GM21619 (cell line): ENCODE data around the gene ZP2.
"Not testable (repeated sequence)": the region's sequence is repeated elsewhere in the genome, so short reads cannot be mapped to it uniquely, and the experiment has no call there.

Source experiments
- ATAC-seq: cut with Tn5 transposase; IDR thresholded peaks from one replicate; pipeline ENCODE4 v1.9.1; 2021; ENCODE audit not compliant: unreplicated experiment

ZP2 gene

DNA sequence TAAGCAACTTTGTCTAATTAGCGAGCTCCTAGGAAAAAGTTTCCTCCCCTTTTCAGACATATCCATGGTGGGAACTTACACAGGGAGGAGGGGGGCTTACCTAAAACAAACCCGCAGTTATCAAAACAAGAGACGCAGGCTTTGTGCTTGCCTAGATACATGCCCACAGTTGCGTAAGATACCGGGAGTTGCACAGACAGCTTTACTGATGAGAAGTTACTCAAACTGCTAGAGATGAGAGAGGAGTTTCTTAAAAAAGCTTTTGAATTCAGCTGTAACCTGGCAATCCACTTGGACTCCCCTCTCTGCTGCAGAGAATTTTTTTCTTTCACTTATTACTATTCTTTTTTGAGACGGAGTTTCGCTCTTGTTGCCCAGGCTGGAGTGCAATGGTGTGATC is 6.8 kb upstream of the ZP2 start:
- ATAC-seq: no peak

DNA sequence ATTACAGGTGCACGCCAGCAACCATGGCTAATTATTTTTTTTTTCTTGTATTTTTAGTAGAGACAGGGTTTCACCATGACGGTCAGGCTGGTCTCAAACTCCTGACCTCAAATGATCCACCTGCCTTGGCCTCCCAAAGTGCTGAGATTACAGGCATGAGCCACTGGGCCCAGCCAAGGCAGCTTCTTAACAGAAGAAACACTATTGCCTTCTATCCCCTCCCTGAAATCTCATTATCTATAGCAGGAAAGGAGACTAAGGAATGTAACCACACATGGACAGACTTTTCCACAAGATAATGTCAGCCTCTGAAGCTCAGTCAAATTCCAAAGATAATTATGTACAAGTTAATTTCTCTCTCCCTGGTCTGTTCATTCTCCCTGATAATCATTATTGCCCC is 5.7 kb upstream of the ZP2 start:
- ATAC-seq: no peak

DNA sequence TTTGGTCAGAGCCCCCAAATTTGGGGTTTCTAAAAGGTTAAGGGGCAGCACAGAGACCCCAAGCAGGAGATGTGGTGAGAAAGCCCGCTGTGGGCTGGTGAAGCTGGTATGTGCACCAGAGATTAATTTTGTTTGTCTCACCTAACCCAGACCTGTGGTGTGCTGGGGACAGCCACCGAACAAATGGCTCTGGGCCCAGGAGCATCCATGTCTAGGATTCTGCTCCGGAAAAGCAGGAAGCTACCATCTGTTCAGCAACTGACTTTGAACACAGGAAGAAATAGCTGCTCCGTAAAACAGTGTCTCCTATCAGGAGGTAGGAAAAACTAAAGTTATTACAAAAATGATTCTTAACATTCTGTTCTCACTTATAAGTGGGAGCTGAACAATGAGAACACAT is 2.7 kb upstream of the ZP2 start:
- no peak for ATAC-seq

DNA sequence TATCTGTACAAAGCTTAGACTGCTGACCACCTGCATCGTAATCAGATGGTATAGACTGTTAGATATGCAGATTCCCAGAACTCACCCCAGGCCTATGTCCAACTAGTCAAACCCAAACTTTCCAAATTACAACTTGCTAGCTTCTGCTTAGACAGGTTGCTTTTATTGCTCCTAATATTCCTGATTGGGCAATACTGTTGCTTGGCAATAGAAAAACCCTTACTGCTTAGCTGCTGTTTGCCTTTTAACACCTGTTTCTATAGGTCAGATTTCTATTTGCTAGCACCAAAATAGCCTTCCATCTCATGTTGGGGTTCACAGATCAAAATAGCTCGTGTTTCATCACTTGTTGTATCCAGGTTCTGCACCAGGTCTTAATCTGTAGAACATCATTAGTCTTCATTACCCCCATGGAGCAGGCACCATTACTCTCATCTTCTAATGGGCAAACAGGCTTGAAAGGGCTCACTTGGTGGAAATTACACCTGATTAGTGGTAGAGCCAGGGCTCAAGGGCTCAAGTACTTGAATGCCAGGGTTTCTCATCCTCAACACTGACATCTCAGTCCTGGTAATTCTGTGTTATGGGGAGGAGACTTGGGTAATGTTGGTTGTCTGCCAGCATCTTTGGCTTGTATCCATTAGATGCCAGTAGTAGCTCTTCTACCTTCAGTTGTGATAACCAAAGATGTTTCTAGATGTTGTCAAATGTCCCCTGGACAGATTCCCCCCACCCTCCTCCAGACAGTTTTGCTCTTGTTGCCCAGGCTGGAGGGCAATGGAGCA is 2.7 kb downstream of the ZP2 start:
- no peak for ATAC-seq

DNA sequence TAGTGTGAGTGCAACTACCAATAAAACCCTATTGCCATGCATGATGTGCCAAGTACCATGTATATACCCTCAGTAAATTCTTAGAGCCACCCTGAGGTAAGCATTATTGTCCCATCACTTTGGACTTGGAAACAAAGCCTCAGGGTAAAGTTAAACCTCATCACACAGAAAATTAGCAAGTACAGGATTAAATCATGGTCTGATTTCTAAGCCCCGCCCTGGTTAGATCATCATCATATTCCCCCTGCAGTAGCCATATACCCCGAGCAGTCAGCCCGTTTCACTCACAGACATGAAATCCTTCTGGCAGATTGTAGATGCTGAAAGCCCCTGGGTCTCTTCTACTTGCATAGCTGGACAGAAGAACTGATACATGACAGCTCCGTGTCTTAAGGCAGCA is 4.8 kb downstream of the ZP2 start:
- no peak for ATAC-seq

DNA sequence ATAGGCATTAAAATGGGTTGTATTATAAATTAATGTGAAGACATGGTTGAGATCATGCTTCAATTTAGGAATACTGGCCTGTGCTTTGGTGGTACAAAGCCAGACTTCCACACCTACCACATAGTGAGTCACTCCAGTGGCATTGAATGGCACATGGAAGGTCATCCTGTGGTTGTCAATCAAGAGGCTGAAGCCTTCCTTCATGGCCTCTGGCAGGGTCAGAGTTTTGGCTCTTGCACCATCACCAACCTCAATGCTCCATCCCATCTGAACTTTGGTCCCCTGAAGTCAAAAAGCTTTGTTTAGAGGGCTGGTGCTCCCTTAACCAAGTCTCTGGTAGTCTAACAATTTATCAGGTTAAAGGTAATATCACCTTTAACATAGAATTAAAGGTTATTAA is 6.1 kb downstream of the ZP2 start:
- no peak for ATAC-seq

DNA sequence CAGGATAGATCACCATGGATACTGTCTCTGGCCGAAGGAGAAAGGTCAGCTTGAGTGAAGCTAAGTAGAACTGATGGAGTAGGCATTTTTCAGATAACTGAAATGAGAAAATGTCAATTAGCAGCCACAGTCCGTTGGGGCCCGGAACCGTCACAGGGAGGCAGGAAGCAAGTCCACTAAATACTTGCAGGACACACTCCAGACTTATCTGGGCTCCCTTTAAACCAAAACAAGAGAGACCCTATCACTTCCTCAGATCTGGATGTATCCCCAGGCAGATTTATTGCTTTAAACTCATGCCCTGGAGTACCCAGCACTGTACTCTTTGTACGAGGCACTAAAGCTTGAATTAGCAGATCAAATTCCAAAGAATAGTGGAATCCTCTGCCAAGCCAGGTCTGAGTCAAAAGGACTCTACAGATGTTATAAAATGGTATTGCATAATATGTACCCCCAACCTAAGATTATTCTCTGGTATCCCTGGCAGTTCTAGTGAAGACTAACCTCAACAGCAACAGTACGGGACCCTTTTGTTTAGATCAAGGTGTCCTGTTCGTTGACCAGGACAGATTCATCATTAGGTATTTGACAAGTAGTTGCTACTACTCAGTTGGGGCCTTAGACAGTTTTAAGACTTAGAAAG is 8.1 kb downstream of the ZP2 start:
- ATAC-seq: no peak

DNA sequence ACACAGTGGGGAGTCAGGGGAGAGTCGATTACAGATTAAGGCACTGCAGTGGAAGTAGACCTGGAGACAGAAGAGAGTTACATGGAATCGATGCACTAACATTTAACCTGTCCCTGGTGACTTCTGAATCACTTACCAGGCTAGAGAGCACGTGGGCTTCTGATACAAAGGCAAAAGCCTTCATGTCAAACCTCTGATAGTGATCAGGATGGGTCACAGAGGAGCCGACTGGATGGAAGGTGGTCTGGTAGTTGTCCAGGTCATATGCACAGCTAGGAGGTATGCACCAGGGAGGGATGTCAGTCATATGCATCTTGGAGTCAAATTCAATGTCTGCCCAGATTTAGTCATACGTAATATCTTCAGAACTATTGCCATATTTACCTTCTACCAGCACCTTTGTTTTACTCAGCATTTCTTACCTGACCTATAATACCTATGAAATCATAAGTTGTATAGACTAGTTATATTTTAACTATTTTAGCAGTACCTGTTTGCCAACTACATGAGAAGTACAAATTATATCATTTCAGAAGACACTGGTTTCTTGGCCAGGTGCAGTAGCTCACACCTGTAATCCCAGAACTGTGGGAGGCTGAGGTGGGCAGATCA is 11.7 kb downstream of the ZP2 start:
- ATAC-seq: no peak

DNA sequence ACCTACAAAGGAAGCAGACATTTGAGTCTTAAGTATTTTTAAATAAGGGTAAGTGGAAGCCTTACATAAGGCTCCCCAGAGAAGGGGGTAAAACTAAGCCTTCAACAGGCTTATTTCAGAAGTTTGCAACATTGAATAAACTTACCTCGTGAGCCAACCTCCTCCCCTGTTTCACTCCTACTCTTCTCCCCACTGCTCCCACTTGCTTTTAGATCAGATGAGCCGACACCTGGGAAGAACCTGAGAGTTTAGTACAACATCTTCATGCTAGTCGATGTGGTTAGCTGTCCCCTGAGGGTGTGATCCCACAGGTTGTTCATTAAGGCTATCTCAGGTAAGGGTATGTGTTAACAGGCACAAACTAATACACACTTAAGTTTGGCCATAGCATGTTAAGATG is 13.8 kb downstream of the ZP2 start:
- no peak for ATAC-seq

DNA sequence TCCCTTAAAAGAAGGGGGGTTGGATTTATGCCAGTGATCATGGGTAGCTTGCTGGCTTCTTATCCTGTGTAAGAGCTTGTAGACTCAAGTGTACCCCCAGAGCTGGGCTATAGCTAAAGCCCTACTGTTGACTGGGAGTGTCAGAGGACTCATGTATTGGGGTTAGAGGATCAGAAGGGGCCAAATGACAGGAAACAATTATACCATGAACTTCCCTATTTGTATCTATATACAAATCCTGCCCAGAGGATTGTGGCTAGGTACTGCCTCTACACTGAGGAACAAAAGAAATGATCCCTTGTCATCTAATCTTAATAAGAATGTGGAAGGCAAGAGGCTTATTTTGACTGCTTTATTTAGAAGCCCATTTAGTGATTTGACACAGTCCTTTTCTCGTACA is 14.3 kb downstream of the ZP2 start:
- ATAC-seq: no peak

DNA sequence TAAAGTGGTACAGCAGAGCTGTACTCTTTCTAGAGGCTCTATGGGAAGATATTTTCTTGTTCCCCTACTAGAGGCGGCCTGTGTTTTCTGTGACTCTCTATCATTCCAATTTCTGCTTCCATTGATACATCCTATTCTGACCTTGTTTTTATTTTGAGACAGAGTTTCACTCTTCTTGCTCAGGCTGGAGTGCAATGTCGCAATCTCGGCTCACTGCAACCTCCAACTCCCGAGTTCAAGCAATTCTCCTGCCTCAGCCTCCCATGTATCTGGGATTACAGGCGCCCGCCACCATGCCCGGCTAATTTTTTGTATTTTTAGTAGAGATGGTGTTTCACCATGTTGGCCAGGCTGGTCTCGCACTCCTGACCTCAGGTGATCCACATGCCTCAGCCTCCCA is 16.0 kb downstream of the ZP2 start:
- not testable (repeated sequence) for ATAC-seq

DNA sequence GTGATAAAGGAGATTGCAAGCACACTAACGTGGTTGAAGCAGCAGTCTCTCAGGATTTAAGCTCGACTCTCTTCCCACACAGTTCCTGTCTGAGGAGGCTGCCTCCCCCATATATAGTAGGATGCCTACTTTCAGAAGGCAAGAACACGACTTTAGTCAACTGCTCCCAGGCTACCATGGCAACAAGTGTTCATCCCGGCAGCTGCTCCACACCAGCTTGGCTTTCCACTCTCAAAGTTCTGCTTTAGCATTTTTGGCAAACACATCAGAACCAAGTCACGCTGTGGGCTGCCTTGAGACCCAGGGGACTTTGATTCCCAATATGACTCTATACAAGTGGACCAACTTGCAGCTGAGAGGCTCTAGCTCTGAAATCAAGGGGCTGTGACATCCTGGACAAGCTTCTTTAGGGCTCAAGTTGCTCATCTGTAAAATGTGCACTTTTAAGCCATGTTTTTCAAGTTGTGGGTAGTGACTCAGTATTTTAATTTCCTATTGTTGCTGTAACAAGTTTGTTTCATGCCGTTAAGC is 16.5 kb downstream of the ZP2 start:
- peak; percentile 57 for ATAC-seq

DNA sequence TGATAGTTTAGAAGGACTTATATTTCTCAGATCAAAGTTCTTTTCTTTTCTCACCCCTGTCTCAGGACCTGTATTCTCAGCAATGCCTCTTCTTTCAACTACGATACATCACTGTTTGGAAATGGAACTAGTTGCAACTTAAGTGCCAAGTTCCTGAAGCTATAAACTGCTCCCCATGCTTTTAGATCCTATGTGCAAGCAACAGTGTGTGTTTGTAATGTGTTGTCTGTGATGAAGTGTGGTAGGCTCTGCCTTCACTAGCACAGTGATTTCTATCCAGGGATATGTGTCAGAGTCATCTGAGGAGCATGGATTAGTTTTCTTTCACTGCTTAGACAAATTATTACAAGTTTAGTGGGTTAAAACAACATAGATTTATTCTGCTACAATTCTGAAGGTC is 18.4 kb downstream of the ZP2 start:
- ATAC-seq: no peak

DNA sequence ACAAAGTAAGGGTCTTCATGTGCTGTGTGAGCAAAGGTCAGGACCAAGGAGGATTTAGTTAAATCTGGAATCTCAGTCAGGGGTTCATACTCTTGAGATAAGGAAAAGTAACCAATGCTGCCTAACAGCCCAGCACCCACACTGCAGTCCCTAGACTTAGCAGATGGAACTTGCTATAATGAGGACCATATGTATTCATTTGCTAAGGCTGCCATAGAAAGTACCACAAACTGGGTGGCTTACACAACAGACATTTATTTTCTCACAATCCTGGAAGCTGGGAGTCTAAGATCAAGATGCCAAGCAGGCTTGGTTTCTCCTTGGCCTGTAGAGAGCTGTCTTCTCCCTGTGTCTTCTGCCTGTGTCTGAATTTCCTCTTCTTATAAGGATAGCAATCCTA is 20.8 kb downstream of the ZP2 start:
- ATAC-seq: no peak

DNA sequence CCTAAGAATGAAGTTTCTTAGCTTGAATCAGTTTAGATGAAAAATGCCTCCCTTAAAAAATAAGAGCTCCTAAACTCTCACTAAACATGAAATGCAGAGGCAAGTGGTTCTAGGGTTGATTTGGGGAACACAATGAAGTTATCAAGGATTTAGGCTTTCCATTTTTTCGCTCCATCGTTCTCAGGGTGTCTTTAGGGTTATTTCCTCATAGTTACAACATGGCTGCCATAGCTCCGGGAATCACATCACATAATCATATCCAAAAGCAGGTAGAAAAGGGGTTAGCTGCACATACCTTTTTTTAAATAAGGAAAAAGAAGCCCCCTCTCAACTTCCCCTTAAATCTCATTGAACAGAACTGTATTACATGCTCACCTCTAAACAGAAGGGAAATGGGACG is 21.4 kb downstream of the ZP2 start:
- ATAC-seq: no peak

DNA sequence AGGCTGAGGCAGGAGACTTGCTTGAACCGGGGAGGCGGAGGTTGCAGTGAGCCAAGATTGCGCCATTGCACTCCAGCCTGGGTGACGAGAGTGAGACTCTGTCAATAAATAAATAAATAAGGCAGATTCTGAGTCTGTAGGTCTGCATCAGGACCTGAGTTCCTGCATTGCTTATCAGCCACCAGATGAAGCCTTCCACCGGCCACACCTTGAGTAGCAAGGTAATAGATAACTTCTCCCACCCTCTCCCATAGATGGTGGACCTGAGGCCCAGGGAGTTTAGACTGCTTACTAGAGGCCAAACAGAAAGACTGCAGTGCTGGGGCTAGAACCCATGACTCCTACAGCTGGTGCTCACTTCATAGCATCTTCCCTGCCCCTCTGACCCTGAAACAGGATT is 22.1 kb downstream of the ZP2 start:
- no peak for ATAC-seq

DNA sequence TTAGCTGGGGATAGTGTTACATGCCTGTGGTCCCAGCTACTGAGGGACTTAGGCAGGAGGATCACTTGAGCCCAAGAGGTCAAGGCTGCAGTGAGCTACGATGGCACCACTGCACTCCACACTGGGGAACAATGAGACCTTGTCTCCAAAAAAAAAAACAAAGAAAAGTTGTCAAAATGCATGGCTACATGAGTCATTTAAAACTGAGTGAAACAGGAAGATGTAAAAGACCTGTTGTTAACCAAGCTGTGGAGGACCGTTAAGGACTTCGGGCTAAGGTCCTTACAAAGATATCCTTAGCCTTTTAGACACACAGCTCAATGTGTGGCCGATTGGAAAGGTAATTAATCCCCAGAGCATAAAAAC is 25.1 kb downstream of the ZP2 start:
- ATAC-seq: no peak

DNA sequence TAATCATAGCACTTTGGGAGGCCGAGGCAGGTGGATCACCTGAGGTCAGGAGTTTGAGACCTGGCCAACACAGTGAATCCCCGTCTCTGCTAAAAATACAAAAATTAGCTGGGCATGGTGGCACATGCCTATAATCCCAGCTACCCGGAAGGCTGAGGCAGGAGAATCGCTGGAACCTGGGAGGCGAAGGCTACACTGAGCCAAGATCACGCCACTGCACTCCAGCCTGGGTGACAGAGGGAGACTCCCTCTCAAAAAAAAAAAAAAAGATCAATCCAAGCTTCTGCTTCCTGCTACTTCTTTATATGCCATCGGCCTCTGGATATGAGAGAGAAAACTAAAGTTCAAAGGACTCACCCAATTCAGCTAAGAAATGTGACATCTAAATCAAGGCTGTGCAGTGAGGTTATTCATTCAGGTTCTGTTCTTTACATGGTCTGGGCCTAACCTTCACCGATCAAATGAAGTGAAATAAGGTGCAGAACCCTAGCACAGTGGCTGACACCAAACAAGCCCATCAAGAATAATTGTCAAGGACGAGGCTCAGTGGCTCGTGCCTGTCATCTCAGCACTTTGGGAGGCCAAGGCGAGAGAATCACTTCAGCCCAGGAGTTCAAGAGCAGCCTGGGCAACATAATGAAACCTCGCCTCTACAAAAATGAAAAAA is 25.6 kb downstream of the ZP2 start:
- no peak for ATAC-seq

DNA sequence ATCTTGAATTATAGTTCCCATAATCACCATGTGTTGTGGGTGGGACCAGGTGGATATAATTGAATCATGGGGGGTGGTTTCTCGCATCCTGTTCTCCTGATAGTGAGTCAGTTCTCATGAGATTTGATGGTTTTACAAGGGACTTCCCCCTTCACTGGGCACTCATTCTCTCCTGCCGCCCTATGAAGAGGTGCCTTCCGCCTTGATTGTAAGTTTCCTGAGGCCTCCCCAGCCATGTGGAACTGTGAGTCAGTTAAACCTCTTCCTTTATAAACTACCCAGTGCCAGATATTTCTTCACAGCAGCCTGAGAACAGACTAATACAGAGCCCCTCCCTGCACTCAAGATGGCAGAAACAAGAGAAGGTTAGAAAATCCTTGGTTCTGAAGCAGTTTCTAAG is 26.5 kb downstream of the ZP2 start:
- ATAC-seq: no peak

DNA sequence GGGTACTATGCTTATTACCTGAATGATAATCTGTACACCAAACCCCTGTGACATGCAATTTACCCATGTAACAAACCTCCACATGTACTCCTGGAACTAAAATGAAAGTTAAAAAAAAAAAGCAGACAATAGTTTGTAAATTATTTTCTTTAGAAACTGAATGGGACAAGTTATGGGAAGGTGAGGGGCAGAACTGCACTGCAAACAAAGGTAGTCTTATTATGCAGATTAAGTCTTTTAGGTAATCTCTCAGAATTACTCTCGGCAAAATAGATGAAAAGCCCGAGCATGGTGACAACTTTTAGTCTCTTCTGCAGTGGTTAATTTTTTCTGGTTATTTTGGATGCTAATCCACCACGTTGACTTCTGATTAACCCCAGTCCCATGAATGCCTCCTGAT is 27.4 kb downstream of the ZP2 start:
- ATAC-seq: no peak

DNA sequence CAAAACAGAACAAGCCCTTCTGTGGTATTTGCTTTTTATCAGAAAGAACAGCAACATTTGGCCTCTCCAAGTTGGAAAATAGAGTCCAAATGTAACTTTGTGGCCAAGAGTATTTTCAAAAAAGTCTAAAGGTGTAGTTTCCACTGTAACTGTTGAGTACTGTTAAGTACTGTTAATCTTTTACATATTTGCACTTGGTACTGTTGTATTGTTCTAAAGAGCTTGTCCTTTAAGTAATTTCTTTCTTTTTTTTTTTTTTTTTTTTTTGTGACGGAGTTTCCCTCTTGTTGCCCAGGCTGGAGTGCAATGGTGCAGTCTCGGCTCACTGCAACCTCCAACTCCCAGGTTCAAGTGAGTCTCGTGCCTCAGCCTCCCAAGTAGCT is 31.4 kb downstream of the ZP2 start:
- no peak for ATAC-seq
